Adrenal gland (tissue), 5 donors: Measurements from ENCODE around the gene TMEM231.

Experiments
- POLR2A ChIP-seq, 2 donors: fragments of 450-650 bp; IDR thresholded peaks; one replicate each; pipeline ENCODE4 v1.6.1; 2017; ENCODE audit warnings: antibody characterized with exemption in 2 of 2, mild to moderate bottlenecking in 2 of 2, moderate library complexity in 1 of 2
- TF ChIP-seq, protein P1 (sequence below), 6 experiments: fragments of 450-650 bp in 4 of 6; fragments of 200-600 bp in 2 of 6; sonication (generic) in 1 of 6; IDR thresholded peaks; 1 replicate in 5 of 6; 2 replicates in 1 of 6; pipeline versions ENCODE4 v1.5.1 to v1.8.0; 2016 to 2021; ENCODE audit warnings: antibody characterized with exemption in 6 of 6, mild to moderate bottlenecking in 2 of 6, moderate library complexity in 1 of 6
- donor health status: DM: no; HTN: no; CAD: no.

DNA sequence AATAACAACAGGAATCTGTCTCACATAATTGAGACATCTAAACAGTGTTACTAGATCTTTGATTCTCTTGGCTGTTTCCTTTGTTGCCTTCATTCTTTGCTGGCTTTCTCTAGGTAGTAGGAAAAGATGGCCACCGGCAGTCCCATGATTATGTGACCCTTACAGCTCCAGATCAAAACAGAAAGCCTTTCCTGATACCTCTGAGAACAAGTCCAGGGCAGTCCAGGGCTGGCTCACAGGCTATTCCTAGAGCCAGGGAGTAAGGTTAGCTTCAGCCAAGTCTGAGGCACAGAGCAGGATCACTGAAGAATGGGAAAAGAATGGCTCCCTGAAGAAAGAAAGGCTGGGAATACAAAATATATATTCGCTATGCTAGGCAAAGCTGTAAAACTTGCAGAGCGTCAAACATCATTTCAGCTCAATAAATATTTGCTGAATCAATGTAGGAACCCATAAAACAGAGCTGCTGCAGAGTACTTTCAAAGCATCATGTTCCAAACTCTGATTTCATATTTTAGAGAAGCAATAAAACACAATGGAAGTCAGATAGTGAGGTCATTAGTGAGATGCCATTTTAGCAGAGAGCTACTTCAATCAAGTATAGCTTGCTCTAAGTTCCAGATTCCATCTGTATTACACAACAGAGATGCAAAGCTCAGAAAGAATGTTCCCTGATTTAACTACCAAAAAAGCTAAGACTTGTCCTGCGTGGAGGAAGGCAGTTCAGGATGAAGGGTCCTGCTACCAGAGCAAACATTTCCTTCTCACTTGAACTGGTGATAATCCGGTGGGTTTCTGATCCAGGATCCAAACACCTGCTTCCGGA lies 43.6 kb upstream of the TMEM231 start:
- TF ChIP-seq, protein P1, sequence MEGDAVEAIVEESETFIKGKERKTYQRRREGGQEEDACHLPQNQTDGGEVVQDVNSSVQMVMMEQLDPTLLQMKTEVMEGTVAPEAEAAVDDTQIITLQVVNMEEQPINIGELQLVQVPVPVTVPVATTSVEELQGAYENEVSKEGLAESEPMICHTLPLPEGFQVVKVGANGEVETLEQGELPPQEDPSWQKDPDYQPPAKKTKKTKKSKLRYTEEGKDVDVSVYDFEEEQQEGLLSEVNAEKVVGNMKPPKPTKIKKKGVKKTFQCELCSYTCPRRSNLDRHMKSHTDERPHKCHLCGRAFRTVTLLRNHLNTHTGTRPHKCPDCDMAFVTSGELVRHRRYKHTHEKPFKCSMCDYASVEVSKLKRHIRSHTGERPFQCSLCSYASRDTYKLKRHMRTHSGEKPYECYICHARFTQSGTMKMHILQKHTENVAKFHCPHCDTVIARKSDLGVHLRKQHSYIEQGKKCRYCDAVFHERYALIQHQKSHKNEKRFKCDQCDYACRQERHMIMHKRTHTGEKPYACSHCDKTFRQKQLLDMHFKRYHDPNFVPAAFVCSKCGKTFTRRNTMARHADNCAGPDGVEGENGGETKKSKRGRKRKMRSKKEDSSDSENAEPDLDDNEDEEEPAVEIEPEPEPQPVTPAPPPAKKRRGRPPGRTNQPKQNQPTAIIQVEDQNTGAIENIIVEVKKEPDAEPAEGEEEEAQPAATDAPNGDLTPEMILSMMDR (IDR thresholded peaks at IDR 0.05) = no peak
- TF ChIP-seq POLR2A (IDR thresholded peaks at IDR 0.05) = no peak
